ENCODE results near the gene SLFN12L.

- TF ChIP-seq CTCF (conservative IDR thresholded peaks at IDR 0.05; ENCODE audit: low read depth, low read length) (no peak), EZH2 (IDR thresholded peaks at IDR 0.05; ENCODE audit: borderline replicate concordance, low read depth, low read length, poor library complexity, severe bottlenecking) (no peak)
These were observed 46.6 kb upstream of the SLFN12L start for GRCh38 chr17:35584061-35584460.
